Fibroblast of the conjunctiva (primary cell): ENCODE results near the gene MAMDC4.

Source experiments
- DNase-seq: peaks from one replicate; pipeline ENCODE4 v3.0.0-alpha.2; 2010; ENCODE audit warnings: low read depth

MAMDC4 gene

DNA sequence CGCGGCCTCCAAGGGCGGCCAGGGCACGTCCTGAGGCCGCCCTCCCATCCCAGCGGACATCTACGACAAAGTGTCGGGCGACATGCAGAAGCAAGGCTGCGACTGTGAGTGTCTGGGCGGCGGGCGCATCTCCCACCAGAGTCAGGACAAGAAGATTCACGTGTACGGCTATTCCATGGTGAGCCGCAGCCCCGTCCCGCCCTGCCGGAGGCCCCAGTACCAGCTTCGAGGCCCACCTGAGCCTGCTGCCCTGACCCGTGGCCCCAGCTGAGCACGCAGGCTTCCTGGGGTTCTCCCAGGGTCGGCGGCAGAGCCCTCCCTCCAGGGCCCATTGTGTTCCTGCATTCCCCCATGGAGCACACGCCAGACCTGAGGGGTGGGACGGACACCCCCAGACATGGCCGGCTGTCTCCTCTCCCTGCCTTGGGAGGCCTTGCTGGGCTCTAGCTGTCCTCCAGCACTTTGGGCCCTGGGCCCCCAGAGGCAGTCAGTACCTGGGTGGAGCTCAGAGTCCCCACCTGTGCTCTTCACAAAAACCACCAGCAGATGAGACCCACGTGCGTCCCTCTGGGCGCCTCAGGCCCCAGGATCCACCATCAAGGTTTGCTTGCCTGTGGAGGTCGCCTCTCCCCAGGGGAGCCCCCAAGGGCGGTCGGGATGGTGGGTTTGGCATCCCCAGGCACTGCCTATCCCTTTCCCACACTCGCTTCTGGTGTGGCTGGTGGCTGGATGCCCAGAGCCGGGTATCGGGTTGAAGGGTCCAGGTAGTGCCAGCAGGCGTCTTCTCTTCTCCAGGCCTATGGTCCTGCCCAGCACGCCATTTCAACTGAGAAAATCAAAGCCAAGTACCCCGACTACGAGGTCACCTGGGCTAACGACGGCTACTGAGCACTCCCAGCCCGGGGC is 1.9 kb upstream of the MAMDC4 start:
- DNase-seq, result no peak

DNA sequence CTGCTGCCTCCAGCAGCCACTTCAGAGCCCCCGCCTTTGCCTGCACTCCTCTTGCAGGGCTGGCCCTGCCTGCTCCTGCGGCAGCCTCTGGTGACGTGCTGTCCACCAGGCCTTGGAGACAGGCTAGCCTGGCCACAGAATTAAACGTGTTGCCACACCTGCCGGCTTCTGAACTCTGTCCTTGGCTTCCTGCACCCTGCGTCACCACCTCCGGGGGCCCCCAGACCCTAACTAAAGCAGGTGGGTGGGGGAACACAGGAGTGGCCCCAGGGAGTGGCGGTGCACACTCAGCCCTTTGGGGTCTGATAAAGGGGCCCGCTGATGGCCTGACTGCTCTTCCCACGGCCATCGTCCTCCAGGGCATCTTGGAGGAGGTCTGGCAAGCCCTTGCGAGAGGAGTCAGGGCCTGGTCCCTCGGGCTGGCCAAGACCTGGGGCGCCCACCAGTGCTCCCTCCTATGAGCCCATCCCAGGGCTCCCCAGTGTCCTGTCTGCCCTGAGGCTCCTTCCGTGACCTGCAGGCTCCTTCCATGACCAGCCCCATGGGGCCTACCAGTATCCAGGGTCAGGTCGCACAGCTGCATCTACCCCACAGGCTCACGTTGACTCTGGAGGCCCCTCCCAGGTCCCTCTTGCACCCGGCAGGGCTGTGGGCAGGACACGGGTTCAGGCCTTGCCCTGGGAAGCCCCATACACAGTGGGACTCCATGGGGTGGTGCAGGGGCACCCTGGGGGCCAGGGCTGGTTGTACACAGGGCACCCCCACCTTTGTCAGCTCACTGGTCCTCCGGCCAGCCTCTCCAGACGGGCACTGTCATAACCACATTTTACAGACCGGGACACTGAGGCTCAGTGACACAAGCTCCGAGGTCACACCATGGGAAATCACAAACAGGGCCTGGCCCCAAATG is 1.0 kb upstream of the MAMDC4 start:
- DNase-seq, result no peak

DNA sequence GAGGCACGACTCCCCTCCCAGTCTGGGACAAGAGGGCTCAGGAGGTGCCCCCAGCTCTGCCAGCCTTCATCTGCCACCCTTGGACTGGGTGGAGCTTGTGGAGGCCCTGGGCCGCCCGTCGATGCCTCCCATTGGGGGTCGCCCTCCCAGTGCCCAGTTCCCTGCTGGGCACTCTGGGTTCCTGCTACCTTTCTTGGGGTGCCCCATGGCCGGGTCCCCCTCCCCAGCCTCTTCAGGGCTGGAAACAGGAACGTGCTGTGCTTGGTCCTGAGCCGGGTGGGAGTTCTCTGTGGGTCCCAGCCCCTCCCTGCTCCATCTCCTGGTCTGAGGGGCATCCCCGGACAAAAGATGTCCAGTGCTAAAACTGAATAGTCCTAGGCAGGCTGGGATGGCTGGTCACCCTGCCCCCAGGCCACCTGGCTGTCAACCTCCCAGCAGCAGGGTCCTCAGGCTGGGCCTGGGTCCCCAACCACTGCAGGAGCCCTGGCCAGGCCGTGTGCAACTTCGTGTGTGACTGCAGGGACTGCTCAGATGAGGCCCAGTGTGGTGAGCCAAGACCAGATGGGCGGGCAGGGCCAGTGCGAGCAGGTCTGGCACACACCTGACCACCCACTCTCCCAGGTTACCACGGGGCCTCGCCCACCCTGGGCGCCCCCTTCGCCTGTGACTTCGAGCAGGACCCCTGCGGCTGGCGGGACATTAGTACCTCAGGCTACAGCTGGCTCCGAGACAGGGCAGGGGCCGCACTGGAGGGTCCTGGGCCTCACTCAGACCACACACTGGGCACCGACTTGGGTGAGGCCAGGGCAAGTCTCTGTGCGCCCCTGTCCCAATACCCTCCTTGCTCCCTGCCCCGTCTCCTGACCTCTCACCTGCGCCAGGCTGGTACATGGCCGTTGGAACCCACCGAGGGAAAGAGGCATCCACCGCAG is 784 bp downstream of the MAMDC4 start:
- DNase-seq, result no peak

DNA sequence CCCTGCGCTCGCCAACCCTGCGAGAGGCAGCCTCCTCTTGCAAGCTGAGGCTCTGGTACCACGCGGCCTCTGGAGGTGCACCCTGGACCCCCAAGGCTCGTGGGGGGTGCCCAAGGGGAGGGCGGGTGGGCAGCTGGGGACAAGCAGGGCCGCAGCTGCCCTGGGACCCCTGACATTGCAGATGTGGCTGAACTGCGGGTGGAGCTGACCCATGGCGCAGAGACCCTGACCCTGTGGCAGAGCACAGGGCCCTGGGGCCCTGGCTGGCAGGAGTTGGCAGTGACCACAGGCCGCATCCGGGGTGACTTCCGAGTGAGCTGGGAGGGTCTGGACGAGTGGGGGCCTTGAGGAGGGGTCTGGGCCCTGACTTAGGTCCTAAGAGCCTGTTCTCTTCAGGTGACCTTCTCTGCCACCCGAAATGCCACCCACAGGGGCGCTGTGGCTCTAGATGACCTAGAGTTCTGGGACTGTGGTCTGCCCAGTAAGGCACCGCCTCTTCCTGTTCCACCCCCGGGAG is 1.5 kb downstream of the MAMDC4 start:
- DNase-seq, result no peak

DNA sequence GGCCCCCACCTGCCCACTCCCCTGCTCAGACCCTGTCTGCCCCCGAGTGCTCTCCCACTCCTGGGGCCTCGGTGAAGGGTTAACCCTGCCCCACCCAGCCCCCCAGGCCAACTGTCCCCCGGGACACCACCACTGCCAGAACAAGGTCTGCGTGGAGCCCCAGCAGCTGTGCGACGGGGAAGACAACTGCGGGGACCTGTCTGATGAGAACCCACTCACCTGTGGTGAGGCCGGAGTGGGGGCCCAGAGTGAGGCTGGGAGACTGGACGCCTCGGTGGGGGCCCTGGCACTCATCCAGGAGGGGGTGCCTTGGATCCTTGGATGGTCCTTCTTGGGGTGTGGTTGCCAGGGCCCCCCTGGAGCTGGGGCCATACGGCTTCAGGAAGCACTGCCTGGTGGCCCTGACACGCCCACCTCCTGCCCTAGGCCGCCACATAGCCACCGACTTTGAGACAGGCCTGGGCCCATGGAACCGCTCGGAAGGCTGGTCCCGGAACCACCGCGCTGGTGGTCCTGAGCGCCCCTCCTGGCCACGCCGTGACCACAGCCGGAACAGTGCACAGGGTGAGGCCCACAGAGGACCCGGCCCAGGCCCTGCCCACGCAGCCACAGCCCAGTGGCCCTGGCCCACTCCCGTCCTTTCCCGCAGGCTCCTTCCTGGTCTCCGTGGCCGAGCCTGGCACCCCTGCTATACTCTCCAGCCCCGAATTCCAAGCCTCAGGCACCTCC is 2.1 kb downstream of the MAMDC4 start:
- DNase-seq, result no peak

DNA sequence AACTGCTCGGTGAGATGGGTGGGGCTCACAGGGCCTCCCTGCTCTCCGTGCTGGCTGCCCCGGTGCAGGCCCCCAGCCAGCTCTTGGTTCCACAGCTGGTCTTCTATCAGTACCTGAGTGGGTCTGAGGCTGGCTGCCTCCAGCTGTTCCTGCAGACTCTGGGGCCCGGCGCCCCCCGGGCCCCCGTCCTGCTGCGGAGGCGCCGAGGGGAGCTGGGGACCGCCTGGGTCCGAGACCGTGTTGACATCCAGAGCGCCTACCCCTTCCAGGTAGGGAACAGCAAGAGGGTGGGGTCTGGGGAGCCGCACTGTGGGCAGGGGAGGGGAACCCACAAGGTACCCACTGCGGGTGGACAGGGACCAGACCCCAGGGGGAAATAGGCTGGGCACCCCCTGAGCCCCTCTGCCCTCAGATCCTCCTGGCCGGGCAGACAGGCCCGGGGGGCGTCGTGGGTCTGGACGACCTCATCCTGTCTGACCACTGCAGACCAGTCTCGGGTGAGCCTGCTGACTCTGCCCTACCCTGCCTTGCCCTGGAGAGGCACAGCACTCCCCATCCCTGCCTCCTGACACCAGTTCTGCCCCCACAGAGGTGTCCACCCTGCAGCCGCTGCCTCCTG is 2.8 kb downstream of the MAMDC4 start:
- DNase-seq, result no peak

DNA sequence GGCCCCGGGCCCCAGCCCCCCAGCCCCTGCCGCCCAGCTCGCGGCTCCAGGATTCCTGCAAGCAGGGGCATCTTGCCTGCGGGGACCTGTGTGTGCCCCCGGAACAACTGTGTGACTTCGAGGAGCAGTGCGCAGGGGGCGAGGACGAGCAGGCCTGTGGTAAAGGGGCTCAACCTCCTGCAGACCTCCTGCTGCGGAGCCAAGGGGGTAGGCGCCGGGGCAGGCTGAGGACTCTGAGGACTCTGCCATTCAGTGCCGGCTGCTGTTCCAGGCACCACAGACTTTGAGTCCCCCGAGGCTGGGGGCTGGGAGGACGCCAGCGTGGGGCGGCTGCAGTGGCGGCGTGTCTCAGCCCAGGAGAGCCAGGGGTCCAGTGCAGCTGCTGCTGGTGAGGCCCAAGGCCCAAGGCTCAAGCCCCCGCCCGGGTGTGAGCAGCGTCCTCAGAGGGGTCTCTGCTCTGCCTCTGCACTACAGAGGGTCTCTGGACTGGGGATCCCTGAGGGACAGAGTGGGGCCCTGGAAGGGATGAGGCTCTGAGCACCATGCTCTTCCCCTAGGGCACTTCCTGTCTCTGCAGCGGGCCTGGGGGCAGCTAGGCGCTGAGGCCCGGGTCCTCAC is 3.4 kb downstream of the MAMDC4 start:
- no peak for DNase-seq

DNA sequence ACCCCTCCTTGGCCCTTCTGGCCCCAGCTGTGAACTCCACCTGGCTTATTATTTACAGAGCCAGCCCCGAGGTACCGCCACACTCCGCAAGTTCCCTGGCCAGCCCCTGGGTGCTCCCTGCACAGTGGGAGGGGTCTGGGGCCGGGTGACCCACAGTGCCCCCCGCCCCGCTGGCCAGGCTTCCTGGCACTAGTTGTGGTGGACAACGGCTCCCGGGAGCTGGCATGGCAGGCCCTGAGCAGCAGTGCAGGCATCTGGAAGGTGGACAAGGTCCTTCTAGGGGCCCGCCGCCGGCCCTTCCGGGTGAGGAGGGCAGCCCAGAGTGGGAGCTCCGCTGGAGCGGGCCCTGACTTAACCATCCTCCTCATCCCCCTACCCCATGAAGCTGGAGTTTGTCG is 3.9 kb downstream of the MAMDC4 start:
- DNase-seq, result no peak

DNA sequence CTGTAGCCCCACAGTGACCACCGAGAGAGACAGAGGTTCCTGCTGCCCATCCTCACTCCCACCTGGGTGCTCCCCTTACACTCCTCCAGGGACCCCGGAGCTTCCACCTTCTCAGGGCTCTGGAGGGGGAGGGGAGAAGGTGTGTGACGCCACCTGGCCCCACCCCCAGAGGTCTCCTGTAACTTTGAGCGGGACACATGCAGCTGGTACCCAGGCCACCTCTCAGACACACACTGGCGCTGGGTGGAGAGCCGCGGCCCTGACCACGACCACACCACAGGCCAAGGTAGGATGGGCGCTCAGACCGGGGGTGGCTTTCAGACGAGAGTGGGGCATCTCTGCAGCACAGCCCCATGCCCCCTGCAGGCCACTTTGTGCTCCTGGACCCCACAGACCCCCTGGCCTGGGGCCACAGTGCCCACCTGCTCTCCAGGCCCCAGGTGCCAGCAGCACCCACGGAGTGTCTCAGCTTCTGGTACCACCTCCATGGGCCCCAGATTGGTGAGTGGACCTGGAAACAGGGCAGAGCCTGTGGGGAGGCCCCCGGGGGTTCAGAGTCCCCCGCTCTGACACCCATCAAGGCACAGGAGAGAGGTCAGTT is 4.5 kb downstream of the MAMDC4 start:
- no peak for DNase-seq

DNA sequence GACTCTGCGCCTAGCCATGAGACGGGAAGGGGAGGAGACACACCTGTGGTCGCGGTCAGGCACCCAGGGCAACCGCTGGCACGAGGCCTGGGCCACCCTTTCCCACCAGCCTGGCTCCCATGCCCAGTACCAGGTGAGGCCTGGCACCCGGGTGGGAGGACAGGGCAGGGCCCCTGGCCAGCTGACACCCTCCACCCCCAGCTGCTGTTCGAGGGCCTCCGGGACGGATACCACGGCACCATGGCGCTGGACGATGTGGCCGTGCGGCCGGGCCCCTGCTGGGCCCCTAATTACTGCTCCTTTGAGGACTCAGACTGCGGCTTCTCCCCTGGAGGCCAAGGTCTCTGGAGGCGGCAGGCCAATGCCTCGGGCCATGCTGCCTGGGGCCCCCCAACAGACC is 5.0 kb downstream of the MAMDC4 start:
- no peak for DNase-seq

DNA sequence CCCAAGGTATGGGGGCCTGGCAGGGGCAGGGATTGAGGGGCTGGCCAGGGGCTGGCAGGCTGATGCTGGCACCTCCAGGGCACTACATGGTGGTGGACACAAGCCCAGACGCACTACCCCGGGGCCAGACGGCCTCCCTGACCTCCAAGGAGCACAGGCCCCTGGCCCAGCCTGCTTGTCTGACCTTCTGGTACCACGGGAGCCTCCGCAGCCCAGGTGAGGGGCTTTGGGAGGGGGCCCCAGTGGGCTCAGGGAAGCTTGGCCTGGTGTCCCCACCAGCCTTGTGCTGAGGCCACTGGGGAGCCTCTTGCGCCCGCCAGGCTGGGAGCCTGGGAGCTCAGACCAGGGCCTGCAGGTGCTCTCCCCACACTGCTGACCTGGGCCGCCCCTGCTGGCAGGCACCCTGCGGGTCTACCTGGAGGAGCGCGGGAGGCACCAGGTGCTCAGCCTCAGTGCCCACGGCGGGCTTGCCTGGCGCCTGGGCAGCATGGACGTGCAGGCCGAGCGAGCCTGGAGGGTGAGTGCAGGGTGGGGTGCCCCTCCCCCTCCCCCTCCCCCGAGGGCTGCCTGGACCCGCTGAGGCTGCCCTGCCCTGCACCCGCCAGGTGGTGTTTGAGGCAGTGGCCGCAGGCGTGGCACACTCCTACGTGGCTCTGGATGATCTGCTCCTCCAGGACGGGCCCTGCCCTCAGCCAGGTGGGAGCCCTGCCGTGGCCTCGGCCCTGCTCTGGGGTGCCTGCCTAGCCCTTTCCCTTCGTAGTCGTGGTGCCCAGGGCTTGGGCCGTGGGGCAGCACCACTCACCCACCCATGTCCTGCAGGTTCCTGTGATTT is 5.7 kb downstream of the MAMDC4 start:
- no peak for DNase-seq

DNA sequence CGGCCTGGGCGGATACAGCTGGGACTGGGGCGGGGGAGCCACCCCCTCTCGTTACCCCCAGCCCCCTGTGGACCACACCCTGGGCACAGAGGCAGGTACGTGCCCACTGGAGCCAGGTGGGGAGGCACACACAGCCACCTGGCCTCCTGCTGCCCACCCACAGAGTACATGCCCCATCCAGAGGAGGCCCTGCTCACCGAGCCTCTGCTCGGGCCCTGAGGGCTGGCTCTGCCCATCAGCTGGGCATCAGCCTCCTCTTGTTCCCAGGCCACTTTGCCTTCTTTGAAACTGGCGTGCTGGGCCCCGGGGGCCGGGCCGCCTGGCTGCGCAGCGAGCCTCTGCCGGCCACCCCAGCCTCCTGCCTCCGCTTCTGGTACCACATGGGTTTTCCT is 6.3 kb downstream of the MAMDC4 start:
- DNase-seq, result no peak

DNA sequence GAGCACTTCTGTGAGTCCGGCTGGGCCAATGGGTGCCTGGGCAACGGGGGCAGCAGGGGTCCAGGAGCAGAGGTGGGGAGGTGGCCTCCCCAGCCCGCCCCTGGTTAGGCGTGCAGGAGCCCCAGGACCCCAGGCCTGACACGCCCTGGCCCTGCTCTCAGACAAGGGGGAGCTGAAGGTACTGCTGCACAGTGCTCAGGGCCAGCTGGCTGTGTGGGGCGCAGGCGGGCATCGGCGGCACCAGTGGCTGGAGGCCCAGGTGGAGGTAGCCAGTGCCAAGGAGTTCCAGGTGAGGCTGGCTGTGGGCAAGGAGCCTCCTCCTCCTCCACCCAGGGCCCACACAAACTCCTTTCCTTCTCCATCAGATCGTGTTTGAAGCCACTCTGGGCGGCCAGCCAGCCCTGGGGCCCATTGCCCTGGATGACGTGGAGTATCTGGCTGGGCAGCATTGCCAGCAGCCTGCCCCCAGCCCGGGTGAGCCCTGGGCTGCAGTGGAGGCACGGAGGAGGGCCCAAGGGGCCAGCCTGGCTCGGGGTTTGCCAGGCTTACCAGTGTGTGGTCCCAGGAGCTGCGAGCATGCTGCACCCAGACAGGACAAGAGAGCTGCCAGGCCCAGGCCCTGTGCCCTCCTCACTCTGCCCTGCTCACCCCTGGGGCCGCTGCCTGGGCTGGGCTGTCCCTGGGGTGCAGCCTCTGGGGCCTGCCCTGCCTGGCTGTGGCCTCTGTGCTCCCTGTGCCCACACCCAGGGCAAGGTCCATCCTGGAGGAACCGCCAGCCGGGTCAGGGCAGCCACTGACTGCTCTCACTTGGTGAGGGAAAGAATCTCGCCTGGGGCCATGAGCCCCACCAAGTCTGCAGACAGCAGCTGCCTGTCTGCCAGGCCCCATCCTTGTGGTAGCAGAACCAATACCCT is 7.0 kb downstream of the MAMDC4 start:
- DNase-seq, result peak; percentile 35

DNA sequence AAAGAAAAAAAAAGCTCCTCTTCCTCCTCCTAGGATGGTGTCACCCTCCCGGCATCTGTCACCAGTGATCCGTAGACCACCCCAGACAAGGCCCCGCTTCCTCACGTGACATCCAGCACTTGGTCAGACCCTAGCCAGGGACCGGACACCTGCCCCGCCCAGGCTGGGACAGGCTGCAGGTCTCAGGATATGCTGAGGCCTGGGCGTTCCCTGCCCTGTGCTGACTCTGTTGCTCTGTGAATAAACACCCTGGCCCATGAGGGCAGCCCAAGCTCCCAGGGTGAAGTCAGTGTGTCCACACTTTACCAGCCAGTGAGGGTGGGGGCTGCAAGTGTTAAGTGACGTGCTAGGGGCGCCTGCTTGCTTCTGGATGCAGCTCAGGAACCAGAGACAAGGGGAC is 8.4 kb downstream of the MAMDC4 start:
- no peak for DNase-seq

DNA sequence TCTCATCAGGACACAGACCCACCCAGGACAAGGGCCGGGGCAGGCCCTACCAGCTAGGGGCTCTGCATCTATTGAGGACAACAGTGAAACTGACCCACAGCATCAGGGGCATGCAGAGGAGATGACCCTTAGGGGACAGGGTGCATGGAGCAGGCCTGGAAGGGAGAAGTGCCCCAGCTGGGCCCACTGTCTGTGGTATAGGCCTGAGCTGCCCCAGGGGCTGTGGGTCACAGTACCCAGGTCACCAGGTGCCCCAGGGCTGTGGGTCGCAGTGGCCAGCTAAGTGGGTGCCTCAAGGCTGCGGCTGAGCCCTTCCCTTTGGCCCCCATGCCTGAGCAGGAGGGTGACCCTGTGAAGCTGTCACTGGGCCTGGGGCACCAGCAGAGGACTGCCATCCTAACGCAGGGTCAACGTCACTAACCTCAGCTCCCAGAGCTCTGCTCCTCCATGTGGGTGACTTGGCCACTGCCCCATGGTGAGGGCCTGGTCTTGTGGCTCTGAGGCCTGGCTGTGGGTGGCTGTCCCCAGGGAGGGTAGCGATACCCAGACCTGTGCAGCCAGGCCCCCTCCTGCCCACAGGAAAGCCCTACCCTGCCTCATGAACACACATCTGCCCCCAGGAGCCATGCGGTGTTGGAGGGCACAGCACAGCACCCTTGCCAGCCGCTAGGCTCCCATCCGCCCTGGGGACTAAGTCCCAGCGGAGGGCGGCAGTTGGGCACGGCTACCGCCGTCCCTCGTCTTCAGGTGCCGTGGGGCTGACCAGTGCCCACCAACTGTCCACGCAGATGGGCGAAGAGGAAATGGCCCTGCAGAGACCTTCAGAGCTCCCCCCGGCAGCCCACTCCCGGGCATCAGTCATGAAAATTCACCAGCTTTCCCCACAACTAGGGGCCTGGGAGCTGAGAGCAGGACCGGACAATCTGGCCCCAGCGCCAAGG is 9.1 kb downstream of the MAMDC4 start:
- no peak for DNase-seq

DNA sequence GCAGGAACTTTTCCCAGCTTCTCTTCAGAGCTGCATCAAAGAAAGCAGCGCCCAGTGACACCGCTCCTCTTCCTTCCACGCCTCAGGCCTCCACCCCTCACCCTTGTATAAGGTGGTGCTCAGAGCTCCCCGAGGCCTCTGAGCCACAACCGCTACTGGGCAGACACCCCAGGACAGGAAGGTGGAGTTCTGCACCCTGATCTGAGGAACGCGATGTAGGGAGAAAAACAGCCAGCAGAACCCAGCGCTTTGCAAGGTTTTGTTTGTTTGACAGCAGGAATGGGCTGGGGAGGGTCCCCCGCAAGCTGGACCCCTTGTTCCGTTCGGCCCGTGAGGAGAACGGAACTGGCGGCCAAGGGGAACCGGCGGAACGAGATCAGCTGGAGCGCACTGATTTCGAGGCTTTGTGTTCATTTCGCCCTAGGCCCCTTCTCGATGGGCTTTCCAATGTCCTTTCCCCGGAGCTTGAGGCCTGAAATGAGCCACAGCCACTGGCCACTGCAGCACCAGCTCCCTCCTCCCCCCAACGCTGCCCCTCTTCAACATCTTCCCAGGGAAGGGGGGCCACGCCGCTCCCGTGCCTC is 9.8 kb downstream of the MAMDC4 start:
- DNase-seq, result no peak
